Measurements from ENCODE around the gene HMX1. TPM values are rescaled to one million over a fixed set of nuclear protein-coding genes. Genes with fewer than 3 reads are reported as not detected.
A peak's percentile ranks its signal among the peaks of the same experiment; 100 is the strongest.

Gene HMX1
- total and polyA plus RNA-seq, 5 experiments from 2014 or later: not detected

GRCh38 chr4:8819473-8820177 is 52.0 kb downstream of the HMX1 start:
- Mint-ChIP-seq H3K4me1 (no peaks in the 10 kb centered on the region), H3K4me3 (no peak overlapping the region), H3K9me3 (peaks cover 0 to 5% (median 0%) of the 10 kb centered on the region in 9 donors), H3K36me3 (no peaks in the 10 kb centered on the region), H3K27me3 (peaks cover 10 to 45% (median 17%) of the 10 kb centered on the region in 5 donors), H3K27ac (no peak overlapping the region)
- POLR2A ChIA-PET: no interaction called here
- ATAC-seq (no peak), DNase-seq (peak in 2 of 10 donors; percentile 10 to 13)

- POLR2A ChIA-PET: no interaction called here
- peaks cover 10 to 45% (median 17%) of the 10 kb centered on the region in 5 donors for H3K27me3 Mint-ChIP-seq
- H3K4me3 Mint-ChIP-seq: no peak overlapping the region
- peaks cover 0 to 3% (median 0%) of the 10 kb centered on the region in 9 donors for H3K9me3 Mint-ChIP-seq
- DNase-seq (peak in 1 of 10 donors; percentile 10), ATAC-seq (no peak)
- no peak overlapping the region for H3K27ac Mint-ChIP-seq
- H3K36me3 Mint-ChIP-seq: no peaks in the 10 kb centered on the region
- no peaks in the 10 kb centered on the region for H3K4me1 Mint-ChIP-seq
These were observed 52.6 kb downstream of the HMX1 start for GRCh38 chr4:8819019-8819418.

- Mint-ChIP-seq H3K27me3 (peaks cover 8 to 40% (median 17%) of the 10 kb centered on the region in 5 donors), H3K27ac (peak overlapping the region in 1 of 10 donors; percentile 49), H3K4me3 (no peak overlapping the region), H3K4me1 (no peaks in the 10 kb centered on the region), H3K36me3 (no peaks in the 10 kb centered on the region), H3K9me3 (no peaks in the 10 kb centered on the region)
- POLR2A ChIA-PET: no interaction called here
- DNase-seq: peak in 2 of 10 donors; percentile 11 to 47
- ATAC-seq: no peak
These were observed 53.4 kb downstream of the HMX1 start for GRCh38 chr4:8818063-8818881.

GRCh38 chr4:8817813-8818062 is 53.9 kb downstream of the HMX1 start:
- DNase-seq: peak in 1 of 10 donors; percentile 7
- no peak for ATAC-seq
- Mint-ChIP-seq H3K36me3 (no peaks in the 10 kb centered on the region), H3K27ac (no peak overlapping the region), H3K4me3 (no peak overlapping the region), H3K4me1 (no peaks in the 10 kb centered on the region), H3K9me3 (no peaks in the 10 kb centered on the region), H3K27me3 (peaks cover 8 to 38% (median 17%) of the 10 kb centered on the region in 5 donors)
- POLR2A ChIA-PET: no interaction called here

- Mint-ChIP-seq H3K27me3 (peaks cover 5 to 33% (median 17%) of the 10 kb centered on the region in 5 donors), H3K9me3 (no peaks in the 10 kb centered on the region), H3K27ac (no peak overlapping the region), H3K4me3 (no peak overlapping the region), H3K36me3 (no peaks in the 10 kb centered on the region), H3K4me1 (no peaks in the 10 kb centered on the region)
- no peak for ATAC-seq
- DNase-seq: peak in 2 of 10 donors; percentile 1 to 49
- POLR2A ChIA-PET: no interaction called here
These were observed 54.4 kb downstream of the HMX1 start for GRCh38 chr4:8817096-8817812.

All from naive thymus-derived CD8-positive, alpha-beta T cell (primary cell).